Muscle layer of colon (tissue), 2 donors: ENCODE measurements around the gene IL17REL.

Experiments
- H3K27ac ChIP-seq: one replicate; pipeline ENCODE4 v1.7.0; 2013; ENCODE audit warnings: low read depth, mild to moderate bottlenecking, low read length, moderate library complexity
- H3K27me3 ChIP-seq, 2 donors: one replicate each; pipeline ENCODE4 v1.7.0; 2013; ENCODE audit warnings: low read length in 2 of 2, mild to moderate bottlenecking in 2 of 2; ENCODE audit not compliant: insufficient read depth in 2 of 2, control insufficient read depth in 1 of 2
- H3K36me3 ChIP-seq: one replicate; pipeline ENCODE4 v1.7.0; 2013; ENCODE audit warnings: mild to moderate bottlenecking, low read length; ENCODE audit not compliant: insufficient read depth
- H3K4me1 ChIP-seq: one replicate; pipeline ENCODE4 v1.7.0; 2013; ENCODE audit warnings: mild to moderate bottlenecking, low read length; ENCODE audit not compliant: insufficient read depth
- H3K4me3 ChIP-seq, 2 donors: one replicate each; pipeline ENCODE4 v1.7.0; 2013; ENCODE audit warnings: low read length in 2 of 2, low read depth in 1 of 2, mild to moderate bottlenecking in 1 of 2, moderate library complexity in 1 of 2
- H3K9ac ChIP-seq: one replicate; pipeline ENCODE4 v1.7.0; 2013; ENCODE audit warnings: low read length
- H3K9me3 ChIP-seq: one replicate; pipeline ENCODE4 v1.7.0; 2013; ENCODE audit warnings: mild to moderate bottlenecking, low read length
- donor health status: abdominal sarcoma.
- donor health status: Adenocarcinoma of cecum.

The IL17REL gene

GRCh38 chr22:49958366-49958921 lies 54.1 kb downstream of the IL17REL start:
- Histone ChIP-seq H3K9ac (no peak overlapping the region), H3K36me3 (peaks cover 5% of the 10 kb centered on the region), H3K9me3 (no peaks in the 10 kb centered on the region), H3K4me3 (no peak overlapping the region), H3K27ac (no peak overlapping the region), H3K4me1 (peaks cover 14% of the 10 kb centered on the region), H3K27me3 (no peaks in the 10 kb centered on the region)

GRCh38 chr22:49957826-49958365 lies 54.7 kb downstream of the IL17REL start:
- Histone ChIP-seq H3K36me3 (peaks cover under 1% of the 10 kb centered on the region), H3K9me3 (no peaks in the 10 kb centered on the region), H3K27ac (no peak overlapping the region), H3K4me3 (no peak overlapping the region), H3K4me1 (peaks cover 8% of the 10 kb centered on the region), H3K27me3 (no peaks in the 10 kb centered on the region), H3K9ac (no peak overlapping the region)

- Histone ChIP-seq H3K9me3 (no peaks in the 10 kb centered on the region), H3K9ac (no peak overlapping the region), H3K4me1 (peaks cover 5% of the 10 kb centered on the region), H3K4me3 (no peak overlapping the region), H3K27me3 (no peaks in the 10 kb centered on the region), H3K27ac (no peak overlapping the region), H3K36me3 (no peaks in the 10 kb centered on the region)
Observed at GRCh38 chr22:49956914-49957825, 55.4 kb downstream of the IL17REL start.

- Histone ChIP-seq H3K27me3 (no peaks in the 10 kb centered on the region), H3K9ac (no peak overlapping the region), H3K9me3 (no peaks in the 10 kb centered on the region), H3K36me3 (no peaks in the 10 kb centered on the region), H3K27ac (no peak overlapping the region), H3K4me3 (no peak overlapping the region), H3K4me1 (peaks cover 5% of the 10 kb centered on the region)
Observed at GRCh38 chr22:49956418-49956770, 56.2 kb downstream of the IL17REL start.

GRCh38 chr22:49955581-49956417 lies 56.8 kb downstream of the IL17REL start:
- no peak overlapping the region for H3K4me3 ChIP-seq
- no peak overlapping the region for H3K9ac ChIP-seq
- no peaks in the 10 kb centered on the region for H3K36me3 ChIP-seq
- H3K9me3 ChIP-seq = no peaks in the 10 kb centered on the region
- peaks cover 5% of the 10 kb centered on the region for H3K4me1 ChIP-seq
- no peaks in the 10 kb centered on the region for H3K27me3 ChIP-seq
- H3K27ac ChIP-seq = no peak overlapping the region

GRCh38 chr22:49954991-49955580 lies 57.5 kb downstream of the IL17REL start:
- H3K27ac ChIP-seq = no peak overlapping the region

GRCh38 chr22:49954354-49954753 lies 58.2 kb downstream of the IL17REL start:
- H3K9ac ChIP-seq = no peak overlapping the region
- no peak overlapping the region for H3K4me3 ChIP-seq
- H3K4me1 ChIP-seq = no peaks in the 10 kb centered on the region
- no peak overlapping the region for H3K27ac ChIP-seq
- no peaks in the 10 kb centered on the region for H3K36me3 ChIP-seq
- H3K27me3 ChIP-seq = no peaks in the 10 kb centered on the region
- H3K9me3 ChIP-seq = no peaks in the 10 kb centered on the region

More at GRCh38 chr22:49954991-49955580, 57.5 kb downstream of the IL17REL start:
- Histone ChIP-seq H3K9ac (no peak overlapping the region), H3K36me3 (no peaks in the 10 kb centered on the region), H3K27me3 (no peaks in the 10 kb centered on the region), H3K9me3 (no peaks in the 10 kb centered on the region), H3K4me3 (no peak overlapping the region), H3K4me1 (peaks cover 5% of the 10 kb centered on the region)

- Histone ChIP-seq H3K4me1 (no peaks in the 10 kb centered on the region), H3K27ac (no peak overlapping the region), H3K9me3 (no peaks in the 10 kb centered on the region)
Observed at GRCh38 chr22:49953680-49954344, 58.8 kb downstream of the IL17REL start.

GRCh38 chr22:49953027-49953679 lies 59.4 kb downstream of the IL17REL start:
- Histone ChIP-seq H3K27ac (no peak overlapping the region), H3K9me3 (no peaks in the 10 kb centered on the region), H3K27me3 (no peaks in the 10 kb centered on the region), H3K4me3 (no peak overlapping the region), H3K9ac (no peak overlapping the region), H3K36me3 (no peaks in the 10 kb centered on the region), H3K4me1 (no peaks in the 10 kb centered on the region)

More at GRCh38 chr22:49953680-49954344, 58.8 kb downstream of the IL17REL start:
- H3K4me3 ChIP-seq = no peak overlapping the region
- H3K27me3 ChIP-seq = no peaks in the 10 kb centered on the region
- no peak overlapping the region for H3K9ac ChIP-seq
- H3K36me3 ChIP-seq = no peaks in the 10 kb centered on the region
